Glomerular endothelial cell (primary cell): Measurements from ENCODE around the gene YPEL2. TPM values are rescaled to one million over a fixed set of nuclear protein-coding genes. Genes with fewer than 3 reads are reported as not detected.

Source experiments
- total RNA-seq: library from RNA; depleted of rRNA; stranded (reverse); fragments of >200 nt; gene quantifications from 2 replicates; pipeline ENCODE4 v1.2.3, GENCODE V29; 2015

Gene YPEL2
- total RNA-seq, 1 donor from 2014 or later, result 76.7 TPM

Other genes starting within 250 kb of the YPEL2 start
- 26.3 and 36.4 TPM in 2 replicates for gene TRIM37, start 224.8 kb upstream of the YPEL2 start, total RNA-seq
- gene SKA2, start 176.5 kb upstream of the YPEL2 start, total RNA-seq, result 32.3 and 39.0 TPM in 2 replicates
- 19.7 and 25.7 TPM in 2 replicates for gene PRR11, start 175.9 kb upstream of the YPEL2 start, total RNA-seq
- gene SMG8, start 121.6 kb upstream of the YPEL2 start, total RNA-seq, result 15.3 and 16.9 TPM in 2 replicates
- 3.0 and 6.3 TPM in 2 replicates for gene GDPD1, start 111.1 kb upstream of the YPEL2 start, total RNA-seq
- gene DHX40, start 234.0 kb downstream of the YPEL2 start, total RNA-seq, result 28.8 and 40.7 TPM in 2 replicates